OCI-LY3 (cell line): Measurements from ENCODE around the gene CCM2L.

Experiments
- H2AFZ ChIP-seq: fragments of 200-600, 300-600 bp; shearing (Covaris generic); 2 replicates; pipeline ENCODE4 v1.6.0; 2014; ENCODE audit warnings: antibody characterized with exemption, low read depth, low read length
- H3K27ac ChIP-seq: fragments of 200-600, 300-600 bp; sonication (generic); 2 replicates; pipeline ENCODE4 v1.5.1; 2014; ENCODE audit warnings: mild to moderate bottlenecking, low read length, moderate library complexity, mixed read lengths
- H3K27me3 ChIP-seq: fragments of 200-600, 300-600 bp; sonication (generic); 2 replicates; pipeline ENCODE4 v1.6.1; 2014; ENCODE audit warnings: low read depth, low read length, mixed read lengths
- H3K36me3 ChIP-seq: fragments of 200-600, 300-600 bp; sonication (generic); replicated peaks from 2 replicates; pipeline ENCODE3; 2014; ENCODE audit warnings: low read depth, low read length, mixed read lengths
- H3K4me1 ChIP-seq: fragments of 300-600, 200-600 bp; sonication (generic); 2 replicates; pipeline ENCODE4 v1.6.1; 2014; ENCODE audit warnings: low read length, mixed read lengths
- H3K4me2 ChIP-seq: fragments of 200-600, 300-600 bp; sonication (generic); 2 replicates; pipeline ENCODE4 v1.6.1; 2014; ENCODE audit warnings: low read length, mixed read lengths
- H3K4me3 ChIP-seq: fragments of 300-600, 200-600 bp; sonication (generic); 2 replicates; pipeline ENCODE4 v1.5.1; 2014; ENCODE audit warnings: antibody characterized with exemption, mild to moderate bottlenecking, low read length, moderate library complexity
- H3K79me2 ChIP-seq: fragments of 300-600, 200-600 bp; shearing (Covaris generic); 2 replicates; pipeline ENCODE4 v1.6.1; 2014; ENCODE audit warnings: mild to moderate bottlenecking, low read length, mixed read lengths
- H3K9ac ChIP-seq: fragments of 300-600, 200-600 bp; shearing (Covaris generic); 2 replicates; pipeline ENCODE4 v1.6.0; 2014; ENCODE audit warnings: mild to moderate bottlenecking, low read length, moderate library complexity
- H3K9me3 ChIP-seq: fragments of 200-600, 300-600 bp; shearing (Covaris generic); 2 replicates; pipeline ENCODE4 v1.6.1; 2014; ENCODE audit warnings: low read length, mixed read lengths; ENCODE audit not compliant: insufficient read depth
- H4K20me1 ChIP-seq: fragments of 200-600, 300-600 bp; sonication (generic); 2 replicates; pipeline ENCODE4 v1.6.1; 2016; ENCODE audit warnings: low read length, mixed read lengths; ENCODE audit not compliant: insufficient read depth
- EZH2phosphoT487 ChIP-seq: fragments of 200-600 bp; shearing (Covaris generic); IDR thresholded peaks from 2 replicates; pipeline ENCODE4 v1.6.1; 2018; ENCODE audit warnings: antibody characterized with exemption, mixed run types, low read depth
- TF ChIP-seq, protein P1 (sequence below): fragments of 200-600, 300-600 bp; sonication (generic); IDR thresholded peaks from 2 replicates; pipeline ENCODE4 v1.5.1; 2014; ENCODE audit warnings: antibody characterized with exemption, low read length, low read depth

CCM2L gene

DNA sequence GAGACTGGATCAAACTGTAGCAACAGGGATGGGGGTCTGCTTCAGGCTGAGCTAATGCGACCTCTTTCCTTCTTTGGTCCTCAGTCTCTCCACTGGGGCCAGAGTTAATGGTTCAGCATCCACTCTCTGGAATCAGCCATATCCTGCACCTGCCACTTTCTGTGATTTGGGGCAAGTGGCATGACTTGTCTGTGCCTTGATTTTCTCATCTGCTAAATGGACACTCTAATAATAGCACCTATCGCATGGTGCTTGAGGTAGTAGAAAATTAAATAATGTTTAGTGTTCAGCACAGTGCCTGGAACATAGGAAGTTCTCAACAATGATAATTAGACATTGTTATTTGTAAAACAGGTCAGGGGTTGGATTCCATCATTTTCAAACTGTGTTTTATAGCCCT, 35.9 kb upstream of the CCM2L start:
- Histone ChIP-seq H4K20me1 (peaks cover 7% of the 10 kb centered on the region), H2AFZ (no peak overlapping the region), H3K9me3 (no peaks in the 10 kb centered on the region), H3K36me3 (no peaks in the 10 kb centered on the region), H3K4me2 (no peak overlapping the region), H3K27ac (no peak overlapping the region), H3K27me3 (peaks cover 37% of the 10 kb centered on the region), H3K9ac (no peak overlapping the region), H3K4me3 (no peak overlapping the region), H3K79me2 (no peaks in the 10 kb centered on the region), H3K4me1 (no peaks in the 10 kb centered on the region)
- TF ChIP-seq, protein P1, sequence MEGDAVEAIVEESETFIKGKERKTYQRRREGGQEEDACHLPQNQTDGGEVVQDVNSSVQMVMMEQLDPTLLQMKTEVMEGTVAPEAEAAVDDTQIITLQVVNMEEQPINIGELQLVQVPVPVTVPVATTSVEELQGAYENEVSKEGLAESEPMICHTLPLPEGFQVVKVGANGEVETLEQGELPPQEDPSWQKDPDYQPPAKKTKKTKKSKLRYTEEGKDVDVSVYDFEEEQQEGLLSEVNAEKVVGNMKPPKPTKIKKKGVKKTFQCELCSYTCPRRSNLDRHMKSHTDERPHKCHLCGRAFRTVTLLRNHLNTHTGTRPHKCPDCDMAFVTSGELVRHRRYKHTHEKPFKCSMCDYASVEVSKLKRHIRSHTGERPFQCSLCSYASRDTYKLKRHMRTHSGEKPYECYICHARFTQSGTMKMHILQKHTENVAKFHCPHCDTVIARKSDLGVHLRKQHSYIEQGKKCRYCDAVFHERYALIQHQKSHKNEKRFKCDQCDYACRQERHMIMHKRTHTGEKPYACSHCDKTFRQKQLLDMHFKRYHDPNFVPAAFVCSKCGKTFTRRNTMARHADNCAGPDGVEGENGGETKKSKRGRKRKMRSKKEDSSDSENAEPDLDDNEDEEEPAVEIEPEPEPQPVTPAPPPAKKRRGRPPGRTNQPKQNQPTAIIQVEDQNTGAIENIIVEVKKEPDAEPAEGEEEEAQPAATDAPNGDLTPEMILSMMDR: no peak
- TF ChIP-seq EZH2phosphoT487: no peak

DNA sequence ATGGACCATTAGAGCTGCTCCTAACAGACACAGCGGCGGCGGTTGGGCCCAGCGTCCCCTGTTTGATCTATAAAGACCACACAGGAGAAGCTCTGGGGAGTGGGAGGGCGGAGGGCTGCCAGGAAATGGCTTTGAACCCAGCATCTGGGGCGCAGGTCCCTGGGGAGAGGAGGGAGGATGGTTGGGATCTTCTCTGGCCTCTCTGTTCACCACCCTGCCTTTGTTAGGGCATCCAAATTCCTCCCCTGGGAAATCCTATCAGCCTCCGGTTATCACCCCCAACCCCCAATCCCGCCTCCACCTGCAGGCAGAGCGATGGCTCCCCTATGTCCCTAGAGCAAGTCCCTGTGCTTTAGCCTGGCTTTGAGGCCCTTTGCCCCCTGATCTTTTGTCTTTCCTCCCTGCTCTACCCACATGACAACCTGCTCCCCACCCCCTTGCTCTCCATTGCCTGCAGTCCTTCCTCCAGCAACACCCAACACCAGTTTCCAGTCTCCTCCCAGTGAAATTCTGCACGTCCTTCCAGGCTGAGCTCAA, 35.2 kb upstream of the CCM2L start:
- Histone ChIP-seq H2AFZ (no peak overlapping the region), H3K4me1 (no peaks in the 10 kb centered on the region), H3K27me3 (peaks cover 30% of the 10 kb centered on the region), H3K79me2 (no peaks in the 10 kb centered on the region), H3K9me3 (no peaks in the 10 kb centered on the region), H3K27ac (no peak overlapping the region), H3K36me3 (no peaks in the 10 kb centered on the region), H3K4me3 (no peak overlapping the region), H3K9ac (no peak overlapping the region), H4K20me1 (peaks cover 6% of the 10 kb centered on the region; the same call in 1 of the 2 replicates), H3K4me2 (no peak overlapping the region)
- no peak for TF ChIP-seq EZH2phosphoT487

DNA sequence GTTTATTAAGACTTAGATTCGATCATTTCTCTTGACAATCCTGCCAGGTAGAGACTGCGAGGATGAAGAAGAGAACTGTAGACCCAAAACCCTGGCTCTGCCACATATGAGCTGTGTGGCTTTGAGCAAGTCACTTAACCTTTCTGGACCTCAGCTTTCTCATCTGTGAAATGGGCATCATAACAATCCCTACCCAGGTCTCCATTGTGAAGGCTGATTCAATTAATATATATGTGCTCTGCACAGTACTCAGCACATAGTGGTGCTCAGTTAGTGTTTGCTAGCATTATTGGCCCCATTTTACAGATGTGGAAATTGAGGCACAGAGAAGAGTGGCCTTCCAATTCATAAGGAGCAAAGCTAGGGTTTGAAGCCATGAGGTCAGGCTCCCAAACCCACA, 34.4 kb upstream of the CCM2L start:
- H3K9me3 ChIP-seq: no peaks in the 10 kb centered on the region

DNA sequence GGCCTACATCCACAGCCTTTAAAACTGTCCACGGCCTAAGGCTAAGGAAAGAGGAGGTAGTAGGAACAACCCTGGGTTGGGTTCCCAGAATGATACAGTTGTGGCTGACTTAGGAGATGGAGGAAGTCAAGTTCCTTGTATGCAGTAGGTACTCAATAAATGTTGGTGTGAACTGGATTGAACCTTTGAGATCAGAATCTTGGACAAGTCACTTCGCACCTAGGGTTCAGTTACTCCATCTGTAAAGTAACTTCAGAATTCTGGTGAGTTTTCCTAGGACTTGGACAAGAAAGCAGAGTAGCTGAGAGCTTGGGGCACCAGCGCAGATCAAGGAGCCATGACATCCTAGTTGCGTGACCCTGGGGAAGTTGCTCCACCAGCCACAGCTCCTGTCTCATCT, 33.2 kb upstream of the CCM2L start:
- Histone ChIP-seq H3K4me1 (no peaks in the 10 kb centered on the region), H3K36me3 (no peaks in the 10 kb centered on the region), H3K4me3 (no peak overlapping the region), H4K20me1 (0 out of 2 replicates have a peak, but pooled peaks cover 6% of the 10 kb centered on the region), H3K9ac (no peak overlapping the region), H2AFZ (no peak overlapping the region), H3K79me2 (no peaks in the 10 kb centered on the region), H3K9me3 (no peaks in the 10 kb centered on the region), H3K27me3 (peaks cover 18% of the 10 kb centered on the region), H3K27ac (no peak overlapping the region), H3K4me2 (no peak overlapping the region)
- no peak for TF ChIP-seq EZH2phosphoT487
- TF ChIP-seq, protein P1: no peak

More for the DNA sequence above, 34.4 kb upstream of the CCM2L start:
- Histone ChIP-seq H3K79me2 (no peaks in the 10 kb centered on the region), H3K4me3 (no peak overlapping the region), H3K4me1 (no peaks in the 10 kb centered on the region), H3K27me3 (peaks cover 22% of the 10 kb centered on the region), H3K27ac (no peak overlapping the region), H3K9ac (no peak overlapping the region), H3K36me3 (no peaks in the 10 kb centered on the region), H3K4me2 (no peak overlapping the region), H4K20me1 (peaks cover 6% of the 10 kb centered on the region; the same call in 1 of the 2 replicates), H2AFZ (no peak overlapping the region)
- TF ChIP-seq, protein P1: no peak
- no peak for TF ChIP-seq EZH2phosphoT487
